Endothelial cell of umbilical vein (primary cell): ENCODE results near the gene PPM1E. TPM values are rescaled to one million over a fixed set of nuclear protein-coding genes. Genes with fewer than 3 reads are reported as not detected.

Experiments used
- BruUV-seq: library from RNA; stranded (reverse); fragments of 400-500 nt; replicated peaks from 2 replicates; lab custom pipeline; 2021; lab: Mats Ljungman, UMichigan
- CTCF ChIA-PET: fragments of 300-600, 350-600 bp; sonication (Branson Sonifier 250); formaldehyde crosslinking; loops from one replicate; lab custom pipeline; 2021; ENCODE audit warnings: antibody characterized with exemption, inconsistent platforms; lab: Charles Lee
- POLR2A ChIA-PET: fragments of 300-600, 350-600 bp; sonication (Branson Sonifier 250); formaldehyde crosslinking; loops from one replicate; lab custom pipeline; 2021; ENCODE audit warnings: antibody characterized with exemption, inconsistent platforms; lab: Charles Lee
- DNase-seq: peaks from one replicate; pipeline ENCODE4 v3.0.0-alpha.2; 2011; ENCODE audit warnings: low read depth, low spot score
- FAIRE-seq: peaks from 2 replicates; lab custom pipeline; 2011; peaks lifted over from hg19 to GRCh38; lab: Jason Lieb, UNC
- H2AFZ ChIP-seq: 2 replicates; pipeline ENCODE4 v1.6.0; 2012; ENCODE audit warnings: low read depth, low read length, control low read depth, inconsistent platforms
- H3K27ac ChIP-seq: 2 replicates; pipeline ENCODE4 v1.5.1; 2011; ENCODE audit warnings: low read depth, mild to moderate bottlenecking, control low read depth, low read length, moderate library complexity; ENCODE audit not compliant: insufficient read depth
- H3K27me3 ChIP-seq, 2 experiments: 2 replicates each; pipeline versions ENCODE4 v1.6.0 to v1.6.1; 2011; ENCODE audit warnings: low read length in 2 of 2, mixed read lengths in 1 of 2; ENCODE audit not compliant: control insufficient read depth in 2 of 2, insufficient read depth in 2 of 2
- H3K36me3 ChIP-seq, 2 experiments: 2 replicates in 1 of 2; 3 replicates in 1 of 2; pipeline ENCODE4 v1.5.1; 2011; ENCODE audit warnings: low read length in 2 of 2, mild to moderate bottlenecking in 1 of 2, moderate library complexity in 1 of 2; ENCODE audit not compliant: control insufficient read depth in 2 of 2, insufficient read depth in 2 of 2; ENCODE audit errors: extremely low read depth in 1 of 2
- H3K4me1 ChIP-seq: 3 replicates; pipeline ENCODE4 v1.5.1; 2011; ENCODE audit warnings: mild to moderate bottlenecking, low read length; ENCODE audit not compliant: control insufficient read depth, insufficient read depth; ENCODE audit errors: extremely low read depth
- H3K4me2 ChIP-seq: 2 replicates; pipeline ENCODE4 v1.6.1; 2011; ENCODE audit warnings: low read length, control low read depth, mixed read lengths; ENCODE audit not compliant: insufficient read depth
- H3K4me3 ChIP-seq, 3 experiments: fragments of 200-600 bp in 1 of 3; sonication (generic), shearing (Covaris generic) in 1 of 3; replicated peaks in 1 of 3; 2 replicates each; pipeline ENCODE4 v1.5.1; 2011 to 2016; ENCODE audit warnings: control low read depth in 3 of 3, low read length in 3 of 3, mild to moderate bottlenecking in 2 of 3, inconsistent platforms in 1 of 3, low read depth in 1 of 3, moderate library complexity in 1 of 3; ENCODE audit not compliant: insufficient read depth in 1 of 3
- H3K79me2 ChIP-seq: 2 replicates; pipeline ENCODE4 v1.6.0; 2012; ENCODE audit warnings: low read length, inconsistent platforms; ENCODE audit not compliant: control insufficient read depth, insufficient read depth
- H3K9ac ChIP-seq: replicated peaks from 2 replicates; pipeline ENCODE3; 2011; ENCODE audit warnings: low read length, control low read depth; ENCODE audit not compliant: insufficient read depth; ENCODE audit errors: extremely low read depth
- H3K9me1 ChIP-seq: replicated peaks from 3 replicates; pipeline ENCODE4 v1.6.0; 2011; ENCODE audit warnings: mild to moderate bottlenecking, low read length; ENCODE audit not compliant: control insufficient read depth, insufficient read depth; ENCODE audit errors: extremely low read depth
- H3K9me3 ChIP-seq: replicated peaks from 2 replicates; pipeline ENCODE4 v1.5.1; 2012; ENCODE audit warnings: low read length, inconsistent platforms; ENCODE audit not compliant: control insufficient read depth, insufficient read depth
- H4K20me1 ChIP-seq: replicated peaks from 2 replicates; pipeline ENCODE3; 2011; ENCODE audit warnings: mild to moderate bottlenecking, low read length; ENCODE audit not compliant: control insufficient read depth, insufficient read depth; ENCODE audit errors: extremely low read depth
- CTCF ChIP-seq, 2 donors: IDR thresholded peaks; 1 replicate in 1 of 2; 2 replicates in 1 of 2; pipeline ENCODE4 v1.5.1; 2011; ENCODE audit warnings: low read length in 2 of 2, mild to moderate bottlenecking in 2 of 2, moderate library complexity in 2 of 2, control low read depth in 1 of 2, inconsistent platforms in 1 of 2, low read depth in 1 of 2; ENCODE audit not compliant: insufficient read depth in 1 of 2; ENCODE audit errors: extremely low read depth in 1 of 2
- EZH2 ChIP-seq: IDR thresholded peaks from 2 replicates; pipeline ENCODE4 v1.6.1; 2012; ENCODE audit warnings: borderline replicate concordance, low read depth, mild to moderate bottlenecking, moderate library complexity, low read length, inconsistent platforms; ENCODE audit not compliant: severe bottlenecking
- GATA2 ChIP-seq: IDR thresholded peaks from 2 replicates; pipeline ENCODE4 v1.7.0; 2011; ENCODE audit warnings: low read depth, mild to moderate bottlenecking, moderate library complexity, mixed read lengths, low read length; ENCODE audit not compliant: insufficient read length, insufficient read depth
- JUN ChIP-seq: IDR thresholded peaks from 2 replicates; pipeline ENCODE4 v1.6.1; 2011; ENCODE audit warnings: borderline replicate concordance, low read depth; ENCODE audit not compliant: insufficient read length, insufficient read depth
- MAX ChIP-seq: IDR thresholded peaks from 2 replicates; pipeline ENCODE4 v1.6.1; 2011; ENCODE audit not compliant: insufficient read depth, insufficient read length
- MYC ChIP-seq: IDR thresholded peaks from one replicate; pipeline ENCODE4 v1.6.1; 2011; ENCODE audit warnings: mild to moderate bottlenecking, low read depth, low read length
- POLR2A ChIP-seq: IDR thresholded peaks from 2 replicates; pipeline ENCODE4 v1.6.1; 2012; ENCODE audit warnings: low read depth, mild to moderate bottlenecking, control low read depth, low read length
- POLR2AphosphoS5 ChIP-seq: IDR thresholded peaks from 2 replicates; pipeline ENCODE4 v1.6.1; 2012; ENCODE audit warnings: low read depth, mild to moderate bottlenecking, control low read depth, low read length, moderate library complexity; ENCODE audit not compliant: insufficient read depth
- dilution Hi-C: fragments of 300-500 bp; cut with MboI; formaldehyde crosslinking; loops from one replicate; pipeline ENCODE4 v1.15.0; 2019; ENCODE audit warnings: low sequenced_read_pairs; ENCODE audit not compliant: extremely low pct_ligation_motif_present
- intact Hi-C: fragments of 100-400 bp; cut with micrococcal nuclease; formaldehyde crosslinking; loops from one replicate; pipeline ENCODE4 v1.10.0; 2022
- polyA plus RNA-seq, 4 experiments: library from polyadenylated mRNA; depleted of rRNA in 3 of 4; stranded (reverse) in 3 of 4; unstranded in 1 of 4; fragments of >200 nt; gene quantifications; 2 replicates each; pipeline versions ENCODE4 v1.2.1 to v1.2.3, GENCODE V29; 2011 to 2012; ENCODE audit warnings: missing spikeins in 1 of 4
- total RNA-seq: library from RNA; stranded (reverse); gene quantifications from 2 replicates; pipeline ENCODE4 v1.2.3, GENCODE V29; 2021

PPM1E gene
- total and polyA plus RNA-seq, 2 donors (not counting 3 experiments of a cell fraction or from before 2014, with no cell fraction given): 0.01 TPM; not detected in 1

GRCh38 chr17:59011975-59012374, 256.3 kb downstream of the PPM1E start:
- Histone ChIP-seq H3K4me2 (no peak overlapping the region), H3K36me3 (peaks cover 2 to 3% of the 10 kb centered on the region in 2 experiments), H2AFZ (no peak overlapping the region), H3K79me2 (no peaks in the 10 kb centered on the region), H3K9ac (no peak overlapping the region), H3K27me3 (no peaks in the 10 kb centered on the region), H3K9me3 (no peaks in the 10 kb centered on the region), H4K20me1 (no peaks in the 10 kb centered on the region), H3K9me1 (no peaks in the 10 kb centered on the region), H3K27ac (no peak overlapping the region), H3K4me1 (no peaks in the 10 kb centered on the region), H3K4me3 (no peak overlapping the region)
- no peak for FAIRE-seq
- dilution Hi-C loops: no loop called here
- no TSS peak for BruUV-seq
- TF ChIP-seq JUN: no peak
- no peak for TF ChIP-seq POLR2AphosphoS5
- TF ChIP-seq EZH2: no peak
- no peak for TF ChIP-seq CTCF (IDR thresholded peaks at IDR 0.05; ENCODE audit: extremely low read depth in 1 of 2, insufficient read depth in 1 of 2, low read depth in 1 of 2, low read length in 2 of 2)
- DNase-seq: no peak
- POLR2A ChIA-PET: no interaction called here
- CTCF ChIA-PET: no interaction called here
- intact Hi-C loops: no loop called here

- FAIRE-seq: no peak
- TF ChIP-seq GATA2 (no peak), MYC (no peak), JUN (no peak), POLR2A (no peak), POLR2AphosphoS5 (no peak), MAX (no peak)
- H3K4me2 ChIP-seq: no peak overlapping the region
- no peaks in the 10 kb centered on the region for H4K20me1 ChIP-seq
- H3K27ac ChIP-seq: no peak overlapping the region
- H3K79me2 ChIP-seq: peaks cover 5% of the 10 kb centered on the region
- H3K4me3 ChIP-seq: no peak overlapping the region
- BruUV-seq: no TSS peak
- intact Hi-C loops: no loop called here
- no peak for DNase-seq
- no peaks in the 10 kb centered on the region for H3K4me1 ChIP-seq
- no peak overlapping the region for H2AFZ ChIP-seq
- no peak overlapping the region for H3K9ac ChIP-seq
- ChIA-PET POLR2A (no interaction called here), CTCF (interaction anchor here (1.1 to 3.3 kb wide), 2 partner anchors 8 to 13 kb away, joined by 3 to 9 read pairs; no protein-coding TSS in a partner anchor)
- no peaks in the 10 kb centered on the region for H3K9me1 ChIP-seq
- dilution Hi-C loops: no loop called here
- no peaks in the 10 kb centered on the region for H3K9me3 ChIP-seq
- no peaks in the 10 kb centered on the region for H3K36me3 ChIP-seq
- H3K27me3 ChIP-seq: no peaks in the 10 kb centered on the region
These were observed 262.4 kb downstream of the PPM1E start for GRCh38 chr17:59018019-59018418.
